Astrocyte of the cerebellum (primary cell): Measurements from ENCODE around the gene HGS.
A peak's percentile ranks its signal among the peaks of the same experiment; 100 is the strongest.

Source experiments
- DNase-seq: peaks from one replicate; pipeline ENCODE4 v3.0.0-alpha.2; 2011; ENCODE audit warnings: low read depth
- H3K4me3 ChIP-seq: 2 replicates; pipeline ENCODE4 v1.5.1; 2011; ENCODE audit warnings: mild to moderate bottlenecking, low read depth, low read length, moderate library complexity
- in situ Hi-C: cut with HindIII; loops from 2 replicates; pipeline ENCODE4 v1.10.0; 2017; ENCODE audit warnings: low sequenced_read_pairs
- TF ChIP-seq, protein P1 (sequence below): IDR thresholded peaks from 2 replicates; pipeline ENCODE4 v1.5.1; 2012; ENCODE audit warnings: low read length, low read depth, moderate library complexity, mild to moderate bottlenecking; ENCODE audit errors: missing control alignments

The HGS gene

GRCh38 chr17:81665205-81666091 is 18.4 kb upstream of the HGS start:
- TF ChIP-seq, protein P1, sequence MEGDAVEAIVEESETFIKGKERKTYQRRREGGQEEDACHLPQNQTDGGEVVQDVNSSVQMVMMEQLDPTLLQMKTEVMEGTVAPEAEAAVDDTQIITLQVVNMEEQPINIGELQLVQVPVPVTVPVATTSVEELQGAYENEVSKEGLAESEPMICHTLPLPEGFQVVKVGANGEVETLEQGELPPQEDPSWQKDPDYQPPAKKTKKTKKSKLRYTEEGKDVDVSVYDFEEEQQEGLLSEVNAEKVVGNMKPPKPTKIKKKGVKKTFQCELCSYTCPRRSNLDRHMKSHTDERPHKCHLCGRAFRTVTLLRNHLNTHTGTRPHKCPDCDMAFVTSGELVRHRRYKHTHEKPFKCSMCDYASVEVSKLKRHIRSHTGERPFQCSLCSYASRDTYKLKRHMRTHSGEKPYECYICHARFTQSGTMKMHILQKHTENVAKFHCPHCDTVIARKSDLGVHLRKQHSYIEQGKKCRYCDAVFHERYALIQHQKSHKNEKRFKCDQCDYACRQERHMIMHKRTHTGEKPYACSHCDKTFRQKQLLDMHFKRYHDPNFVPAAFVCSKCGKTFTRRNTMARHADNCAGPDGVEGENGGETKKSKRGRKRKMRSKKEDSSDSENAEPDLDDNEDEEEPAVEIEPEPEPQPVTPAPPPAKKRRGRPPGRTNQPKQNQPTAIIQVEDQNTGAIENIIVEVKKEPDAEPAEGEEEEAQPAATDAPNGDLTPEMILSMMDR, result no peak
- peak overlapping the region; percentile 96 for H3K4me3 ChIP-seq
- in situ Hi-C loops, result no loop called here
- DNase-seq, result no peak

- in situ Hi-C loops, result no loop called here
- peak overlapping the region; percentile 96 for H3K4me3 ChIP-seq
- TF ChIP-seq, protein P1, result no peak
- no peak for DNase-seq
Observed at GRCh38 chr17:81666092-81666341, 17.8 kb upstream of the HGS start.

DNA sequence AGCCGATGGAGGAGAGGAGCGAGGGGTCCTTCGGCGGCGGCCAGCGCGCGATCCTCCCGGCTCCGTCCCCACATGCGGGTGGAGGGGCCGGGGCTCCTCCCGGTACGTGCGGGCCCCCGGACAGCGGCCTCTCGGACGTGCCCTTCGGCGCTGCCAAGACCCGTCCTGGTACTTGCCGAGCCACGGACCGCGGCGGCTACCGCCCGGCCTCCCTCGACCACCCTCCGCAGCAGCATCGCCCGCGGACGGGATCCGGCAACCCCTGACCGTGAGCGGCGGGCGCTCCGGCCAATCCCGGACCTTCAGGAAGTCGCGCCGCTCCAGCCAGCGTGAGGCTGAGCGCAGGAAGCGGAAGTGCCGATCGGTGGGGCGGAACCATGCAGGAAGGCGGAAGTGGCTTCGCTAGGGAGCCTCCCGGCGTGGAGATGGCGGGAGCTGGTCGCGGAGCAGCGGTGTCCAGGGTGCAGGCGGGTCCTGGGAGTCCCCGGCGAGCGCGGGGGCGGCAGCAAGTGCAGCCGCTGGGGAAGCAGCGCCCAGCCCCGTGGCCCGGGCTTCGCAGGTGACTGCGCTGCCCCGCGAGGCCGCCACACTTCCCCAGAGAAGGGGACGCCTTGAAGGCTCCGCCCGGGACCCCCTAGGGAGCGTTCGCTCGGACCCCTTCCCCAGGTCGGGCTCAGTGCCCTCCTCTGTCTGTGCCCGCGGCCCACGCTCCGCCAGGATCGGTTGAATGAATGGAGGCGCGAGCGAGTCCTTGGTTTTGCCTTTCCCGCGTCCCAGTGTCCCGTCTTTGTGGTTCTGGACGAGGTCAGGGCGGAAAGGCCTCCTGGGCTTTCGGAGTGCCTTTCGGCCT is 17.2 kb upstream of the HGS start, which contains the start of the genes CCDC137 and OXLD1:
TSS of gene CCDC137 (plus strand) at position 396 of the 850 bp plus-strand sequence. CDS start at position 426, 30 bp downstream.
TSS of gene OXLD1 (minus strand) at position 264 of the 850 bp plus-strand sequence. CDS start at position 236, 28 bp downstream.
- TF ChIP-seq, protein P1, result no peak
- peak; percentile 90 for DNase-seq
- in situ Hi-C loops, result no loop called here
- H3K4me3 ChIP-seq, result peak within 1 kb of the TSS; percentile 96

GRCh38 chr17:81667754-81668153 is 16.1 kb upstream of the HGS start:
- TF ChIP-seq, protein P1, result no peak
- H3K4me3 ChIP-seq, result peak overlapping the region; percentile 5
- DNase-seq, result no peak
- in situ Hi-C loops, result no loop called here

- TF ChIP-seq, protein P1, result no peak
- DNase-seq, result no peak
- no peak overlapping the region for H3K4me3 ChIP-seq
- in situ Hi-C loops, result no loop called here
Observed at GRCh38 chr17:81672504-81672903, 11.3 kb upstream of the HGS start.

GRCh38 chr17:81672954-81673353 is 10.9 kb upstream of the HGS start:
- H3K4me3 ChIP-seq, result no peak overlapping the region
- DNase-seq, result no peak
- in situ Hi-C loops, result no loop called here
- TF ChIP-seq, protein P1, result no peak
